NCI-H1105 (cell line): ENCODE measurements around the gene FAM83F.
"Not testable (repeated sequence)": the region's sequence is repeated elsewhere in the genome, so short reads cannot be mapped to it uniquely, and the experiment has no call there.

Experiments used
- DNase-seq: peaks from one replicate; lab custom pipeline; 2025; lab: John Stamatoyannopoulos, UW

FAM83F gene

GRCh38 chr22:40018051-40018450, 23.3 kb downstream of the FAM83F start:
- DNase-seq, result no peak

- DNase-seq, result no peak
These were observed 24.3 kb downstream of the FAM83F start for GRCh38 chr22:40019100-40019499.

GRCh38 chr22:40020956-40021355, 26.2 kb downstream of the FAM83F start:
- DNase-seq, result no peak

- no peak for DNase-seq
These were observed 26.7 kb downstream of the FAM83F start for GRCh38 chr22:40021401-40022000.

GRCh38 chr22:40022536-40023240, 27.9 kb downstream of the FAM83F start:
- no peak for DNase-seq

- peak; percentile 61 for DNase-seq
These were observed 28.6 kb downstream of the FAM83F start for GRCh38 chr22:40023341-40023841.

GRCh38 chr22:40024201-40025061, 29.7 kb downstream of the FAM83F start:
- DNase-seq, result peak; percentile 50

- DNase-seq, result not testable (repeated sequence)
These were observed 30.3 kb downstream of the FAM83F start for GRCh38 chr22:40025062-40025379.

- no peak for DNase-seq
These were observed 31.1 kb downstream of the FAM83F start for GRCh38 chr22:40025856-40026255.

- DNase-seq, result no peak
These were observed 31.9 kb downstream of the FAM83F start for GRCh38 chr22:40026641-40027040.

GRCh38 chr22:40027191-40028097, 32.7 kb downstream of the FAM83F start:
- no peak for DNase-seq

GRCh38 chr22:40028098-40028425, 33.3 kb downstream of the FAM83F start:
- no peak for DNase-seq

- no peak for DNase-seq
These were observed 34.6 kb downstream of the FAM83F start for GRCh38 chr22:40029189-40029890.

- DNase-seq, result no peak
These were observed 35.4 kb downstream of the FAM83F start for GRCh38 chr22:40030026-40030757.

GRCh38 chr22:40030758-40031095, 36.0 kb downstream of the FAM83F start:
- DNase-seq, result no peak

- DNase-seq, result no peak
These were observed 37.2 kb downstream of the FAM83F start for GRCh38 chr22:40031766-40032470.

GRCh38 chr22:40033586-40034380, 39.0 kb downstream of the FAM83F start:
- DNase-seq, result peak; percentile 65

- DNase-seq, result no peak
These were observed 40.6 kb downstream of the FAM83F start for GRCh38 chr22:40035351-40035750.

- no peak for DNase-seq
These were observed 41.4 kb downstream of the FAM83F start for GRCh38 chr22:40036126-40036525.
